Activated CD4-positive, alpha-beta T cell treated with anti-CD3 and anti-CD28 coated beads, Interleukin-2, amount 10 ng/mL, durations not matched to agents 24 days and 14 days (primary cell): ENCODE results near the gene CIB4. TPM values are rescaled to one million over a fixed set of nuclear protein-coding genes. Genes with fewer than 3 reads are reported as not detected.

Source experiments
- DNase-seq: peaks from one replicate; pipeline ENCODE4 v3.0.0; 2022
- H3K27ac Mint-ChIP-seq: one replicate; pipeline ENCODE4 v1.8.0; 2022; ENCODE audit warnings: mild to moderate bottlenecking, mixed read lengths
- H3K27me3 Mint-ChIP-seq: one replicate; pipeline ENCODE4 v1.8.0; 2022; ENCODE audit warnings: mixed read lengths
- H3K36me3 Mint-ChIP-seq: one replicate; pipeline ENCODE4 v1.8.0; 2022; ENCODE audit warnings: low read depth, mild to moderate bottlenecking, mixed read lengths
- H3K4me1 Mint-ChIP-seq: one replicate; pipeline ENCODE4 v1.8.0; 2021; ENCODE audit warnings: mixed read lengths
- H3K4me3 Mint-ChIP-seq: one replicate; pipeline ENCODE4 v1.8.0; 2022; ENCODE audit warnings: mild to moderate bottlenecking, moderate library complexity, mixed read lengths
- H3K9me3 Mint-ChIP-seq: one replicate; pipeline ENCODE4 v1.8.0; 2021; ENCODE audit warnings: mixed read lengths
- intact Hi-C: fragments of 100-400 bp; cut with micrococcal nuclease; formaldehyde crosslinking; loops from one replicate; pipeline ENCODE4 v1.15.1; 2023
- total RNA-seq: library from RNA; stranded (reverse); gene quantifications from 2 replicates; pipeline ENCODE4 v1.2.3, GENCODE V29; 2022

Gene CIB4
- total RNA-seq, 1 donor from 2014 or later, result not detected

DNA sequence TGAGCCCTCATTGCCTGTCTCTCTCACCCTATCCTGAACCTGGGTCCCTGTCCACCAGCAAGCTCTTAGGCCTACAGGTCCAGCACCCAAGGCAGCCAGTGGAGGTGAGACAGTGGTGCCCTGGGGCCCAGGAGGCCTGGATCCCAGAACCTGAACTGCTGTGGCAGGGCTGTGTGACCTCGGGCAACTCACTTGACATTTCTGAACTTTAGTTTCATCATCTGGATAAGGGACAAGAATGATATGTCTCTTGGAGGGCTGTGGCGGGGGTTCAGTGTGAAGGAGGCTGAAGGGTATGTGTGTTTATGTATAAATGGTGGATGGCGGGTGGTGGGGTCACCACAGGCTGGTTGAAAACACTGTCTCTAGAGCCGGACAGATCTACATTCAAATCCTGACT is 10.9 kb downstream of the CIB4 start:
- H3K9me3 Mint-ChIP-seq, result no peaks in the 10 kb centered on the region
- H3K4me3 Mint-ChIP-seq, result no peak overlapping the region
- intact Hi-C loops, result no loop called here
- no peaks in the 10 kb centered on the region for H3K4me1 Mint-ChIP-seq
- H3K27me3 Mint-ChIP-seq, result no peaks in the 10 kb centered on the region
- DNase-seq, result no peak
- H3K27ac Mint-ChIP-seq, result no peak overlapping the region
- H3K36me3 Mint-ChIP-seq, result no peaks in the 10 kb centered on the region

DNA sequence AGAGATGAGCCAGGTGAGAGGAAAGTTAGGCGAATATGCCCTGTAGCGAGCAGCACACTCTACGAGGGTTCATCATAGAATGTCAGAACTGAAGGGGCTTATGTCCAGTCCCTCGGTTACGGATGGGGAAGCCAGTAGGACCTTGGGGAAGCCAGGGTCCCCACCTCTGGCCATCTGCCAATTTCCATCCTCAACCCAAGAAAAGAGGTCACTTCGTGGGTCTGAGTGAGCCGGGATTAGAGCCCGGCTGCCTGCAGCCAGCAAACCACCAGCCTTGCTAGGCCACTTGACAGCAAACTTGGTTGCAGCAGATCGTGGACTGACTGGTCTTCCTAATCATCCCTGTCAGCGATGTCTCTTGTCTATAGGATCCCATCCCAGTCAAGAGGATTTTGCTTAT is 11.4 kb downstream of the CIB4 start:
- H3K4me3 Mint-ChIP-seq, result no peak overlapping the region
- no peaks in the 10 kb centered on the region for H3K9me3 Mint-ChIP-seq
- no peaks in the 10 kb centered on the region for H3K27me3 Mint-ChIP-seq
- no peaks in the 10 kb centered on the region for H3K4me1 Mint-ChIP-seq
- H3K36me3 Mint-ChIP-seq, result no peaks in the 10 kb centered on the region
- no peak overlapping the region for H3K27ac Mint-ChIP-seq
- intact Hi-C loops, result no loop called here
- DNase-seq, result no peak

DNA sequence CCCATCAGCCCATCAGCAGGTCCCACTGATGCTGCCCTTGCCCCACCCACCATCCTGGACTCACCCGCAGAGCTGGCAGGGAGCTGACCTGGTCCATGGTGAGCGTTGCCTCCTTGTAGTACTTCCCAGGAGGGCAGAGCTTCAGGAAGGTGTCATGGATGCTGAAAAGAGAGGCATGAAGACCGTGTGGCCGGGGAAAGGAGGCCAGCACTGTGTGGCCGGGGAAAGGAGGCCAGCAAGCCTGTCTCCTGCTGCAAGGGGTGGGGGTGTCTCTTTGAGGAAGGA is 11.9 kb downstream of the CIB4 start:
- no peak for DNase-seq
- no peaks in the 10 kb centered on the region for H3K36me3 Mint-ChIP-seq

DNA sequence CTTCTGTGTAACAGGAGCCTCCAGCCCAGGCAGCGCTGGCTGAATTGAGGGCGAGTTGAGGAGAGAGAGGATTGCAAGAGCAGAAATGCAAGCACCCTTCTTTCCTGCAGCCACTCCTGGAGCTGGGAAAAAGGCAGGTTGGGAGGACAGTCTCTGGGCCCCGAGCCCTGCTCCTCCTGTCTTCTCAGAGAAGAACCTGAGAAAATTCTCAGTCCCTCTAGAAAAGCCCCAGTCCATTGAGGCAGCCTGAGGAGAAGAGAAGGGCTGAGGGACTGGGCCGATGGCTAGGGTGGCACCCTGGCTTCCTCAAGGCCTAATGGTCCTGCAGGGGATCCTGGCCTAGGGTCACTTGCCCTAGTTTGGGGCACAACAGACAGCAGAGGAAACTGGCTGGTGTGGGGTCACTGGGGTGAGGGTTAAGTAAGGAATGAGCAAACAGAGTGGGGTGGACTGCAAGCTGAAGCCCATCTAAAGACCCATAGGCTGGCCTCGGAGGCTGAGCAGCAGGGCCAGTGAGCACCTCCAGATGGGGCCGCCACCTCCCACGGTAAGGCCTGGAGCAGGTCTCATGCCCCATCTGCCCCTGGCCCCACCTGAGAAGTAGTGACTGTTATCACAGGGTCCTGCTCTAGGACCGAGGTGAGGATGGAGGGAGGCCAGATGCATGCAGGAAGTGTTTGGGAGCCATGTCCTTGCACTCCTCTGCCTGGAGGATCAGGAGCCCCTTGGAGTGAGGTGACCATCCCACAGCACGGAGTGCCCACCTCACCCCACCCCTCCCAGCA is 12.4 kb downstream of the CIB4 start:
- H3K27ac Mint-ChIP-seq, result no peak overlapping the region
- H3K27me3 Mint-ChIP-seq, result no peaks in the 10 kb centered on the region
- no peak for DNase-seq
- H3K4me1 Mint-ChIP-seq, result no peaks in the 10 kb centered on the region
- intact Hi-C loops, result no loop called here
- no peaks in the 10 kb centered on the region for H3K9me3 Mint-ChIP-seq
- H3K36me3 Mint-ChIP-seq, result no peaks in the 10 kb centered on the region
- no peak overlapping the region for H3K4me3 Mint-ChIP-seq

More for the DNA sequence above, 11.9 kb downstream of the CIB4 start:
- intact Hi-C loops, result no loop called here
- no peaks in the 10 kb centered on the region for H3K9me3 Mint-ChIP-seq
- H3K4me3 Mint-ChIP-seq, result no peak overlapping the region
- no peaks in the 10 kb centered on the region for H3K27me3 Mint-ChIP-seq
- H3K4me1 Mint-ChIP-seq, result no peaks in the 10 kb centered on the region
- no peak overlapping the region for H3K27ac Mint-ChIP-seq

DNA sequence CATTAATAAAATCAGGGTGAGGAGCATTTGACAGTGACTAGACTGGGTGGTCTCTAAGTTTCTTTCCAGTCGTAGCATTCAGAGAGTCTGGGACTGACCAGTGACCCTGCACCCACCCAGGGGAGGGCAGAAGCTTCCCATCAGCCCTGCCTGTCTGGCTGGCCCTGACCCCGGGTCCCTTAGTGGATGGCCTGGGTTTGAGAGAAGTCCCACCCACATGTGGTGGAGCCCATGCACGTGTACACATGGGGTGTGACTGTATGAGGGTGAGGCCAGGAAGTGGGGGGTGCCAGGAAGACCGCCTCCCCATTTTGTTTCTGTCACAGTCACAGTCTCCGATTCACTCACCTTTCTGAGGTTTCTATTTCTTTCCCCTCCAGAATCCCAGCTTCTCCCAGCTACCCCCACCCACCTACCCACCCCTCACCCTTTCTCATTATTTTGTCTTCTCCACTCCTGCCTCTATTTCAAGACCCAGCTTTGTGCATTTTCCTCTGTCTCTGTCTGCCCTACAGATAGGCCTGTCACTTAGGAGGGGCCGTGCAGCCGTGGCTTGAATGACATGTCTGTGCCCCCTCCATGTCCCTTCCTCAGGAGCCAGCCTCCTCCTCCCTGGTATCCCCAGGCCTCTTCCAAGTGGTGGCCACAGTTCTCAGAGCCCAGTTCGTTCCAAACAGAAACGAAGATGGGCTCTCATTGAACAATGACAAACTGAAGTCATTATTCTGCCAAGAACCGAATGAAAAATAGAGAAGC is 13.6 kb downstream of the CIB4 start:
- DNase-seq, result no peak
- Mint-ChIP-seq H3K4me3 (no peak overlapping the region), H3K9me3 (no peaks in the 10 kb centered on the region), H3K27me3 (no peaks in the 10 kb centered on the region), H3K27ac (no peak overlapping the region), H3K36me3 (no peaks in the 10 kb centered on the region), H3K4me1 (no peaks in the 10 kb centered on the region)
- intact Hi-C loops, result no loop called here

DNA sequence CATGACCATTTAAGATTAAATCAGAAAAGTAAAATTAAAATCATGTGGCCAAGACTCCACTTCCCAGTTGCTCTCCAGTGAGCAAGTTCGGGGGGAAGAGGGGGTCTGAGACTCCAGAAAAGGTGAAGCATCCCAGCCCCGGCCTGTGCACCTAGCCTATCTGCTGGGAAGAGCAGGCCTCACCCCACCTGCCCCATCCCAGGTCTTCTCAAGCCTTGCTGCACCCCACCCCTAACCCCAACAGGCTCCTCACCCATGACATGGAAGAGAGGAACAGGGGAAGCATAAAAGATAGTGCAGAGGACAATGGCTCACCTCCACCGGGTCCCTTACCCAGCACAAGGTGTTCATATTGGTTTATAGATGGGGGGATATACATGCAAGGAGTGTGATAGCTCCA is 14.6 kb downstream of the CIB4 start:
- DNase-seq, result no peak
- intact Hi-C loops, result no loop called here
- no peak overlapping the region for H3K27ac Mint-ChIP-seq
- no peak overlapping the region for H3K4me3 Mint-ChIP-seq
- peaks cover 3% of the 10 kb centered on the region for H3K27me3 Mint-ChIP-seq
- no peaks in the 10 kb centered on the region for H3K4me1 Mint-ChIP-seq
- no peaks in the 10 kb centered on the region for H3K9me3 Mint-ChIP-seq
- no peaks in the 10 kb centered on the region for H3K36me3 Mint-ChIP-seq

DNA sequence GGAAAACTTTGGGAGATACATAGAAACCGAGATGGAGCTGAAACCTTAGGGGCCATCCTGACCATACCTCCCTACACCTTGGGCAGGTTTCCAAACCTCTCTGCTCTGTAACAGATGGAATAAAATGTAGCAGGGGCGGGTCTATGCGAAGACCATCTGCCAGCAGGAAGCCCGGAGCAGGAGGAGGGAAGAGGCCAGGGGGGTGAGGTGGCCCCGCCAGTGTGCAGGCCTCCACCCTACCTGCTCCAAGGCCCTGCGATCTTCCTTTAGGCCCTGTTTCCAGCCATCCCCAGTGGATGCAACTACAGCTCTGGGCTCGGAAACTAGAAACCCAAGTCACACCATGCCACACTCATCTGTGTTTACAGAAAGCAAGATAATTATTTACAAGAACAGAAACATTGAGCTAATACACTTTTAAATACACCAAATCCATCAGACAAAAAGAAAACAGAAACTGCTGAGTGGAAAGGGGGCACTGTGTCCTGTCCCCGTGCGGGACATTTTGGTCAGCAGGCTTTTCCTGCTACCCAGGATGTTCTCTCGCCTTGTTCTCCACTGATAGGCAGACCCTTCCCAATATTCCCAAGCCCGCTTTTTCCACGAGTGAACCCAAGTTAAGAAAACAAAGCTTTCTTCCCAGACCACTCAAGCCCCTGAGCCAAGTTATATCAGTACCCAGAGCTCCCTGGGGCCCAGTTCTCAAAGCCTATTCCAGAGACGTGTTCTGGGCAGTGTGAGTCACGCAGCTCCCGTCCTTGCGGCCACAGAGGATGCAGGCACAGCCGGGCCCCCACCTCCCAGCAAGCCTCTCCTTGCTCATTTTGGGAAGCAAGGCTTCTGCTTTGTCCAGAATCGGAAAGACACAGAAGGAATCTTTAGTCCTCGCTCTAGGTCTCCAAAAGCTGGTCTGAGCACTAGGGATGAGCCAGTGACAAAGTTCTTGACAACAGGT is 17.3 kb downstream of the CIB4 start:
- Mint-ChIP-seq H3K27me3 (peaks cover 22% of the 10 kb centered on the region), H3K9me3 (no peaks in the 10 kb centered on the region), H3K4me3 (no peak overlapping the region), H3K4me1 (peaks cover 5% of the 10 kb centered on the region), H3K27ac (no peak overlapping the region), H3K36me3 (no peaks in the 10 kb centered on the region)
- intact Hi-C loops, result no loop called here
- DNase-seq, result no peak

DNA sequence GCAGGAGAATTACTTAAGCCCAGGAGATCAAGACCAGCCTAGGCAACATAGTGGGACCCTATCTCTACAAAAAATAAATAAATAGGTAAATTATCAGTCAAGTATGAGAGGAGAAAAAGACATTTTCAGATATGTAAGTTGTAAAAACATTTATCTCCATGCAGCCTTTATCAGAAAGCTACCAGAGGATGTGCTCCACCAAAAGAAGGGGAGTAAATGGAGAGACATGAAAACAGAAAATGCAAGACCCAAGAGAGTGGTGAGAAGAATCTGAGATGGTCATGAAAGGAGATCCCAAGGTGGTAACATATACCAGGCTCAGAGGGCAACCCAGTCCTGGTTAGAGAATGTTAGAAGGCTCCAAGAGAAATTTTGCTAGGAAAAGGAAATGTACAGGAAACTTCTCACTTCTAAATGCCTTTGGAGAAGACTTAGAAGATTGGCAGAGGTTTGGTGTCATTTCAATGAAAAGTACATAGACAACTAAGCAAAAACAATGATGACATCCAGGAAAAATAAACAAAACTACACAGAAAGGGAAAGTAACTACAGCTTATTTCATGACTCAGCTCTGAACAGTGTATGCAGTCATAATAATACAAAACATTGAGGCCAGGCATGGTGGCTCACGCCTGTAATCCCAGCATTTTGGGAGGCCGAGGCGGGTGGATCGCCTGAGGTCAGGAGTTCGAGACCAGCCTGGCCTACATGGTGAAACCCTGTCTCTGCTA is 19.5 kb downstream of the CIB4 start:
- no peak overlapping the region for H3K27ac Mint-ChIP-seq
- H3K4me3 Mint-ChIP-seq, result no peak overlapping the region
- DNase-seq, result no peak
- H3K27me3 Mint-ChIP-seq, result peaks cover 22% of the 10 kb centered on the region
- H3K36me3 Mint-ChIP-seq, result no peaks in the 10 kb centered on the region
- H3K4me1 Mint-ChIP-seq, result peaks cover 5% of the 10 kb centered on the region
- intact Hi-C loops, result no loop called here
- H3K9me3 Mint-ChIP-seq, result no peaks in the 10 kb centered on the region

DNA sequence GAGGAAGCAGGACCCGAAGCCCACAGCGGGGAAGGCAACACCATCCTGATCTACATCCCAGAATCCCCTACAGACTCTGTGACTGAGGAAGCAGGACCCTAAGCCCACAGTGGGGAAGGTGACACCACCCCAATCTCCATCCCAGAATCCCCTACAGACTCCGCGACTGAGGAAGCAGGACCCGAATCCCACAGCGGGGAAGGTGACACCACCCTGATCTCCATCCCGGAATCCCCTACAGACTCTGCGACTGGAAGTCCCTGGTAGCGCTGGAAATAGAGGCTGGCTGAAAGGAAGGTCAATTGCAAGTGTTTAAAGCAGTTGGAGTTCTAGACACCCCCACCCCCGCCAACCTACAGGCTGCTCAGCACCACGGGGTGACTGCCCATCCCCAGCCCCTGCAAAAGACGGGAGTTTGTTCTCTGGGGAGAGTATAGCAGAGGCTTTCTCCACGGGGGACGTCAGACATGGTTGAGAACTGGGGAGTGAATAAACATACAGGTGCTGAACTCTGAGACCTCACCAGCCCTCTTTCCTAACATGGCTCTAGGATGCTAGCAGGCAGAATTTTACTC is 21.0 kb downstream of the CIB4 start:
- intact Hi-C loops, result no loop called here
- no peaks in the 10 kb centered on the region for H3K9me3 Mint-ChIP-seq

DNA sequence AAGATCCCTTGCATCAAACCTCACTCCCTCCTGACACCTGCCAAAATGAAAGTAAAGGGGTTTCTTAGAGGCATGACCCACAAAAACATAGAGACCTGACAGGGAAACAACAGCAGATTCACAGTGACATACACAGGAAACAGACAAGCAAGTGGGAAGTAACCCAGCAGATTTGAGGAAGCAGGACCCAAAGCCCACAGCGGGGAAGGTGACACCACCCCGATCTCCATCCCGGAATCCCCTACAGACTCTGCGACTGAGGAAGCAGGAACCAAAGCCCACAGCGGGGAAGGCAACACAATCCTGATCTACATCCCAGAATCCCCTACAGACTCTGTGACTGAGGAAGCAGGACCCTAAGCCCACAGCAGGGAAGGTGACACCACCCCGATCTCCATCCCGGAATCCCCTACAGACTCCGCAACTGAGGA is 21.6 kb downstream of the CIB4 start:
- H3K36me3 Mint-ChIP-seq, result no peaks in the 10 kb centered on the region
- H3K4me1 Mint-ChIP-seq, result peaks cover 5% of the 10 kb centered on the region
- no peak overlapping the region for H3K27ac Mint-ChIP-seq
- H3K9me3 Mint-ChIP-seq, result no peaks in the 10 kb centered on the region
- H3K27me3 Mint-ChIP-seq, result peaks cover 22% of the 10 kb centered on the region
- H3K4me3 Mint-ChIP-seq, result no peak overlapping the region
- intact Hi-C loops, result no loop called here
- no peak for DNase-seq

More for the DNA sequence above, 21.0 kb downstream of the CIB4 start:
- H3K27me3 Mint-ChIP-seq, result peaks cover 22% of the 10 kb centered on the region
- no peak overlapping the region for H3K27ac Mint-ChIP-seq
- peaks cover 5% of the 10 kb centered on the region for H3K4me1 Mint-ChIP-seq
- no peak for DNase-seq
- H3K4me3 Mint-ChIP-seq, result no peak overlapping the region
- no peaks in the 10 kb centered on the region for H3K36me3 Mint-ChIP-seq

DNA sequence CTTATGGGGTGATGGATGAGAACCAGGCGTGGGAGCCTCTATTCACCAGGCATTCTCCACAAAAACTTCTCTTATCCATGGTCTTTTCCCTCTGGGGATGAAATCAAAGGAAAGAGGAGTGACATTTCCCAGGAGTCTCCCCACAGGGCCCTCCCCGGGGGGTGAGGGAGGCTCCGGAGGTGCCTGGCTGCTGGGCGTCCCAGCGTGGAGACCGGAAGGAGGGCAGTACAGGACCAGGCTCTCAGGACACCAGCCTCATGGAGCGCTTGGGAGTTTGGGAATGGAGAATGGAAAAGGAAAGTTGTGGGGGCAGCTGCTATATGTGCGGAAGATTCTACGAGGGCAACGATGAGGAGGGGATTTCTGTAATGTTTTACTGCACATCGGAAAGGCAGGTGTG is 22.1 kb downstream of the CIB4 start:
- Mint-ChIP-seq H3K27me3 (peaks cover 22% of the 10 kb centered on the region), H3K36me3 (no peaks in the 10 kb centered on the region), H3K4me3 (no peak overlapping the region), H3K9me3 (no peaks in the 10 kb centered on the region), H3K4me1 (peaks cover 5% of the 10 kb centered on the region), H3K27ac (no peak overlapping the region)
- DNase-seq, result no peak
- intact Hi-C loops, result no loop called here

DNA sequence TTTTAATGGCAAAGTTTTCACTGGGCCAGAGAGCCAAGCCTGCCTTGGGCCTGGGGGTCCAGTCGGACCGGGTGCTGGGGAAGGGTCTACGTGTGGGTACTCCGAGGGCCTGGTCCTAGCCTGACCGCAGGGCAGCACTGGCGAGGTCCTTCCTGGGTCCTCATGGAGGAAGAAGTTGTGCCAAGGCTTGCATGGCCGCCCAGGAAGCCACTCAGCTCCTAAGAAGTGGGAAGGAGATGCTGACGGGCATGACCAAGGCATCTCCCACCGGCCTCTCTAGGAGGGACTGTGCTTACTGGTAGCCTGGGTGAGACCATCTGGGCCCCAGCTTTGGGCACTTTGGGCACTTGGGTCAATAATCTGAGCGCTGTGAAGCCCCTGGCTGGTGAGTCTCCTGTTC is 22.6 kb downstream of the CIB4 start:
- intact Hi-C loops, result no loop called here
- Mint-ChIP-seq H3K4me1 (peaks cover 5% of the 10 kb centered on the region), H3K36me3 (no peaks in the 10 kb centered on the region), H3K9me3 (no peaks in the 10 kb centered on the region), H3K27me3 (peaks cover 22% of the 10 kb centered on the region), H3K27ac (no peak overlapping the region), H3K4me3 (no peak overlapping the region)
- DNase-seq, result no peak

DNA sequence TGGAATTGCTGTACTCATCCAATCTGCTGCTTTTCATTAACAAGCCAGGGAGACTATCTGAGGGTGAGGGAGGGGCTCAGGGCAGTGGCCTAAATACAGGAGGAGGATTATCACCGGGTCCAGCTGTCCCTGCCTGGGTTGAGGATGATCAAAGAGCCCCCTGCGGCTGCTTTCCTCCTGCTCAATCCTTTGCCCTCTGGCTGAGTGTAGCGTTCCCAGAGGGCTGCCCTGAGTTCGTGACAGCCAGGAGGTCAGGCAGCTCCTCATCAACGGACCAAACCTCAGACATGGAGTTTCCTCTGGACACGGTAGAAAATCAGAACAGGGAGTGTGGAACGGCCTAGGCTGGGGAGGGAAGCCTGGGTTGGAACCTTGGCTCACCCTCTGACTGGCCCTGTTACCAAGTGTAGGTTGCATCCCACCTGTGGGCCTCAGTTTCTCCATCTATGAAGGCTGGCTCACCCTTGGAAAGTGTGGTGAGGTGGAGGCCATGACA is 23.5 kb downstream of the CIB4 start:
- H3K27me3 Mint-ChIP-seq, result peaks cover 22% of the 10 kb centered on the region
- intact Hi-C loops, result no loop called here
- no peak for DNase-seq
- no peaks in the 10 kb centered on the region for H3K9me3 Mint-ChIP-seq
- H3K27ac Mint-ChIP-seq, result no peak overlapping the region
- H3K4me1 Mint-ChIP-seq, result peaks cover 5% of the 10 kb centered on the region
- H3K4me3 Mint-ChIP-seq, result no peak overlapping the region
- H3K36me3 Mint-ChIP-seq, result no peaks in the 10 kb centered on the region
